ENCODE measurements around the gene PDK1. TPM values are rescaled to one million over a fixed set of nuclear protein-coding genes. Genes with fewer than 3 reads are reported as not detected.

PDK1 gene
- total and polyA plus RNA-seq, 8 donors = 5.4 to 22.5 (median 12.1) TPM

DNA sequence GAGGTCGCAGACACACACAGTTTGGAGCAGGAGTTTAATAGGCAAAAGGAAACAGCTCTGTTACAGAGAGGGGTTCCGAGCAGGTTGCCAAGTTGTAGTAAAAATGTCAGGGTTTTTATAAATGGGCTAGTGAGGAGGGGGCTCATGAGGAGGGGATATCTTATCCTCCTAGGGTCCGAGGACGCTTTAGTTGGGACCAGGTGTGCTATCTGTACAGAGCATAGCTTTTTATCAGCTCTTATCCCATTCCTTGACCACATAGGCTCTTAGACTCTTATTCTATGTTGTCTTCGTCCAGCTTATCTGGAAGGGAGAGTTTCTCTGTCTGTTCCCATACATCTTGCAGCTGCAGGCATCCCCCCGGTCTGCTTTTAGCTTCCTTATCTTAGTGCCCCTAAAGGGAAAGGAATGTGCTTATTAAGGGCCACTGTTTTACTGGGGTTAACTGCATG lies 44.7 kb downstream of the PDK1 start:
- H3K27me3 ChIP-seq = no peaks in the 10 kb centered on the region
- peaks cover 0 to 52% of the 10 kb centered on the region in 2 donors for H3K36me3 ChIP-seq
- ATAC-seq (no peak), DNase-seq (no peak)
- no peaks in the 10 kb centered on the region for H3K4me1 ChIP-seq
- H3K4me3 ChIP-seq = no peak overlapping the region
- H3K9me3 ChIP-seq = no peaks in the 10 kb centered on the region
- TF ChIP-seq, protein P1, sequence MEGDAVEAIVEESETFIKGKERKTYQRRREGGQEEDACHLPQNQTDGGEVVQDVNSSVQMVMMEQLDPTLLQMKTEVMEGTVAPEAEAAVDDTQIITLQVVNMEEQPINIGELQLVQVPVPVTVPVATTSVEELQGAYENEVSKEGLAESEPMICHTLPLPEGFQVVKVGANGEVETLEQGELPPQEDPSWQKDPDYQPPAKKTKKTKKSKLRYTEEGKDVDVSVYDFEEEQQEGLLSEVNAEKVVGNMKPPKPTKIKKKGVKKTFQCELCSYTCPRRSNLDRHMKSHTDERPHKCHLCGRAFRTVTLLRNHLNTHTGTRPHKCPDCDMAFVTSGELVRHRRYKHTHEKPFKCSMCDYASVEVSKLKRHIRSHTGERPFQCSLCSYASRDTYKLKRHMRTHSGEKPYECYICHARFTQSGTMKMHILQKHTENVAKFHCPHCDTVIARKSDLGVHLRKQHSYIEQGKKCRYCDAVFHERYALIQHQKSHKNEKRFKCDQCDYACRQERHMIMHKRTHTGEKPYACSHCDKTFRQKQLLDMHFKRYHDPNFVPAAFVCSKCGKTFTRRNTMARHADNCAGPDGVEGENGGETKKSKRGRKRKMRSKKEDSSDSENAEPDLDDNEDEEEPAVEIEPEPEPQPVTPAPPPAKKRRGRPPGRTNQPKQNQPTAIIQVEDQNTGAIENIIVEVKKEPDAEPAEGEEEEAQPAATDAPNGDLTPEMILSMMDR (IDR thresholded peaks at IDR 0.05) = no peak
- H3K27ac ChIP-seq = no peak overlapping the region
- intact Hi-C loops (cut with DNase I) = no loop called here

DNA sequence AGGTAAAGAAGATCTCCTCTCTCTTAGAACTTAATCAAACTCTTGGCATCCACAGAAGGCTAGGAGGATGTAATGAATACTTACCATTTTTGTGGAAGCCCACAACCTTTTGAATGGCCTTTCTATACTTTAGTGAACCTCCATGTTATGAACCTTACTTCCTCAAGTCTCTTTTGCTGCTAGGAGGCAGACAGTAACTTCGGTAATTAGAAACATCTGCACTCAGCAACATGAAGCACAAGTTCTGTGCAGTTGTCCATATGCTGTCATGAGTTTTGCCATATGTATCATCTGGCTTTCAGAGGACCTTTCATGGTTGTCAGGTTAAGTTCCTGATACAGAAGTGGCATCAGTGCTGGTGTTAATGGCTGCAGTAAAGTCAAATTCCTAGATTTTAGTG lies 50.4 kb downstream of the PDK1 start:
- TF ChIP-seq, protein P1 (IDR thresholded peaks at IDR 0.05) = no peak
- intact Hi-C loops (cut with DNase I) = no loop called here
- no peak overlapping the region for H3K27ac ChIP-seq
- DNase-seq (no peak), ATAC-seq (no peak)
- H3K4me1 ChIP-seq = no peaks in the 10 kb centered on the region
- no peak overlapping the region for H3K4me3 ChIP-seq
- no peaks in the 10 kb centered on the region for H3K27me3 ChIP-seq
- peaks cover 0 to 32% of the 10 kb centered on the region in 2 donors for H3K36me3 ChIP-seq
- no peaks in the 10 kb centered on the region for H3K9me3 ChIP-seq

DNA sequence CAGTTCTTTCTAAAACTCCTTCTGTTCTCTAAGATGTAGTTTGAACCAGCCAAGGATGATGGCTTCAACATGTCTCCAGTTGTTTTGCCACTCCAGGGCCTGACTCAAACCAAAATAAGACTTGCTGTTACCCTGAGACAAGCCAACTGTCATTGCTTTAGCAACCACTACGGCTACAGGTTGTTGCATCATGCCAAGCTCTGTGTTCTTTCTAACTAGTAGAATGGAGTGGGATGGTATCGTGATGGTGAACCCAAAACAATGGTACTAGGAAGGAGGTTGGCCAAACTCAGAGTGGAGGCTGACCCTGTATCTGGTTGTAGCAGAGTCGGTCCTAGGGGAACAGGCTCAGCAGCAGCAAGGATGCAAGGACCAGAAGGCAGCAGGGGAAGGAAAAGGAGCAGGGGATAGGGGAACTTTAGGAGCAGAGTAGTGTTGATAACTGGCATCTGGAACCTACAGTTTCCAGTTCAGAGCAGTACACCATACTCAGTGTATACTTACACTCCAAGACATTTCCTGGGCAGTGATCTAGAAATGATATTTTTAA lies 51.6 kb downstream of the PDK1 start:
- TF ChIP-seq, protein P1 (IDR thresholded peaks at IDR 0.05) = no peak
- Histone ChIP-seq H3K4me3 (no peak overlapping the region), H3K27me3 (no peaks in the 10 kb centered on the region), H3K4me1 (no peaks in the 10 kb centered on the region), H3K27ac (no peak overlapping the region), H3K36me3 (peaks cover 0 to 25% of the 10 kb centered on the region in 2 donors), H3K9me3 (no peaks in the 10 kb centered on the region)
- ATAC-seq (no peak), DNase-seq (no peak)
- intact Hi-C loops (cut with DNase I) = no loop called here

DNA sequence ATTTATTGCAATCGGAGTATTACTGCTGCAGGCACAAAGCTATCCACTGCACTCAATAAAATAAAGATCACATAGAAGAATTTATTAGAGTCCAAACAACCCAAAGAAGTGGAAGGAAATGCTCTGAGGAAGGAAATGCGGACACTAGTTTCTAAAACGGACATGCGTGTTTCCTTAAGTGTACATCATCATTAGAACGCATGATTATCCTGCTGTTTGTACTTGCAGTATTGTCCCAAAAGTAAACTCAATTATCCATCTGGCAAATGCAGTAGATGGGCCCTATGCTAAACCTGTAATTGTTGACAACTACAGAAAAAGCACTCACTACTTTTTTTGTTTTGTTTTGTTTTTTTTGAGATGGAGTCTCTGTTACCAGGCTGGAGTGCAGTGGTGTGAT lies 53.6 kb downstream of the PDK1 start:
- peaks cover 0 to 10% of the 10 kb centered on the region in 2 donors for H3K36me3 ChIP-seq
- ATAC-seq (no peak), DNase-seq (no peak)
- intact Hi-C loops (cut with DNase I) = no loop called here
- H3K27me3 ChIP-seq = no peaks in the 10 kb centered on the region
- no peak overlapping the region for H3K27ac ChIP-seq
- H3K9me3 ChIP-seq = no peaks in the 10 kb centered on the region
- TF ChIP-seq, protein P1 (IDR thresholded peaks at IDR 0.05) = no peak
- H3K4me3 ChIP-seq = no peak overlapping the region
- H3K4me1 ChIP-seq = no peaks in the 10 kb centered on the region

DNA sequence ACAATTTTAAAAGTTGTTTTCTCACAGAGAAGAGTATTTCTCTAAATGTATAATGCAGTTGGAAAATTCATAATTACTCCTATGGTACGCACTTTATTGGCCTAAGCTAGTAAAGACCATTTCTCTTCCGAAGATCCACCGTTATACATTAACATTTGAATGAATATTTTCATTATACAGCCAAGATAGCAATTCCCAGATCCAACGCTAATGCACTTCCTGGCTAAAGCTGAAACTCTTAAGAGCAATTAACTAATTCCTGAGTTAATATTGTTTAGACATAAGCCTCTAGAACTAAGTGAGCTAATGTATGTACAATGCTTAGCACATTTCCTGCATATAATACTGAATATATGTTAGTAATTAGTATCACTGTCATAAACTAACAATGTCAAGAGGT lies 56.2 kb downstream of the PDK1 start:
- DNase-seq (no peak), ATAC-seq (no peak)
- Histone ChIP-seq H3K9me3 (no peaks in the 10 kb centered on the region), H3K4me3 (no peak overlapping the region), H3K36me3 (peaks cover 0 to 8% of the 10 kb centered on the region in 2 donors), H3K4me1 (no peaks in the 10 kb centered on the region), H3K27ac (no peak overlapping the region), H3K27me3 (no peaks in the 10 kb centered on the region)
- intact Hi-C loops (cut with DNase I) = no loop called here
- TF ChIP-seq, protein P1 (IDR thresholded peaks at IDR 0.05) = no peak
